Endothelial cell of umbilical vein (primary cell): Measurements from ENCODE around the gene NTN1. TPM values are rescaled to one million over a fixed set of nuclear protein-coding genes. Genes with fewer than 3 reads are reported as not detected.

Source experiments
- BruUV-seq: library from RNA; stranded (reverse); fragments of 400-500 nt; replicated peaks from 2 replicates; lab custom pipeline; 2021; lab: Mats Ljungman, UMichigan
- CTCF ChIA-PET: fragments of 300-600, 350-600 bp; sonication (Branson Sonifier 250); formaldehyde crosslinking; loops from one replicate; lab custom pipeline; 2021; ENCODE audit warnings: antibody characterized with exemption, inconsistent platforms; lab: Charles Lee
- POLR2A ChIA-PET: fragments of 300-600, 350-600 bp; sonication (Branson Sonifier 250); formaldehyde crosslinking; loops from one replicate; lab custom pipeline; 2021; ENCODE audit warnings: antibody characterized with exemption, inconsistent platforms; lab: Charles Lee
- DNase-seq: peaks from one replicate; pipeline ENCODE4 v3.0.0-alpha.2; 2011; ENCODE audit warnings: low read depth, low spot score
- FAIRE-seq: peaks from 2 replicates; lab custom pipeline; 2011; peaks lifted over from hg19 to GRCh38; lab: Jason Lieb, UNC
- H2AFZ ChIP-seq: 2 replicates; pipeline ENCODE4 v1.6.0; 2012; ENCODE audit warnings: low read depth, low read length, control low read depth, inconsistent platforms
- H3K27ac ChIP-seq: 2 replicates; pipeline ENCODE4 v1.5.1; 2011; ENCODE audit warnings: low read depth, mild to moderate bottlenecking, control low read depth, low read length, moderate library complexity; ENCODE audit not compliant: insufficient read depth
- H3K27me3 ChIP-seq, 2 experiments: 2 replicates each; pipeline versions ENCODE4 v1.6.0 to v1.6.1; 2011; ENCODE audit warnings: low read length in 2 of 2, mixed read lengths in 1 of 2; ENCODE audit not compliant: control insufficient read depth in 2 of 2, insufficient read depth in 2 of 2
- H3K36me3 ChIP-seq, 2 experiments: 2 replicates in 1 of 2; 3 replicates in 1 of 2; pipeline ENCODE4 v1.5.1; 2011; ENCODE audit warnings: low read length in 2 of 2, mild to moderate bottlenecking in 1 of 2, moderate library complexity in 1 of 2; ENCODE audit not compliant: control insufficient read depth in 2 of 2, insufficient read depth in 2 of 2; ENCODE audit errors: extremely low read depth in 1 of 2
- H3K4me1 ChIP-seq: 3 replicates; pipeline ENCODE4 v1.5.1; 2011; ENCODE audit warnings: mild to moderate bottlenecking, low read length; ENCODE audit not compliant: control insufficient read depth, insufficient read depth; ENCODE audit errors: extremely low read depth
- H3K4me2 ChIP-seq: 2 replicates; pipeline ENCODE4 v1.6.1; 2011; ENCODE audit warnings: low read length, control low read depth, mixed read lengths; ENCODE audit not compliant: insufficient read depth
- H3K4me3 ChIP-seq, 3 experiments: fragments of 200-600 bp in 1 of 3; sonication (generic), shearing (Covaris generic) in 1 of 3; replicated peaks in 1 of 3; 2 replicates each; pipeline ENCODE4 v1.5.1; 2011 to 2016; ENCODE audit warnings: control low read depth in 3 of 3, low read length in 3 of 3, mild to moderate bottlenecking in 2 of 3, inconsistent platforms in 1 of 3, low read depth in 1 of 3, moderate library complexity in 1 of 3; ENCODE audit not compliant: insufficient read depth in 1 of 3
- H3K79me2 ChIP-seq: 2 replicates; pipeline ENCODE4 v1.6.0; 2012; ENCODE audit warnings: low read length, inconsistent platforms; ENCODE audit not compliant: control insufficient read depth, insufficient read depth
- H3K9ac ChIP-seq: replicated peaks from 2 replicates; pipeline ENCODE3; 2011; ENCODE audit warnings: low read length, control low read depth; ENCODE audit not compliant: insufficient read depth; ENCODE audit errors: extremely low read depth
- H3K9me1 ChIP-seq: replicated peaks from 3 replicates; pipeline ENCODE4 v1.6.0; 2011; ENCODE audit warnings: mild to moderate bottlenecking, low read length; ENCODE audit not compliant: control insufficient read depth, insufficient read depth; ENCODE audit errors: extremely low read depth
- H3K9me3 ChIP-seq: replicated peaks from 2 replicates; pipeline ENCODE4 v1.5.1; 2012; ENCODE audit warnings: low read length, inconsistent platforms; ENCODE audit not compliant: control insufficient read depth, insufficient read depth
- H4K20me1 ChIP-seq: replicated peaks from 2 replicates; pipeline ENCODE3; 2011; ENCODE audit warnings: mild to moderate bottlenecking, low read length; ENCODE audit not compliant: control insufficient read depth, insufficient read depth; ENCODE audit errors: extremely low read depth
- CTCF ChIP-seq, 2 donors: IDR thresholded peaks; 1 replicate in 1 of 2; 2 replicates in 1 of 2; pipeline ENCODE4 v1.5.1; 2011; ENCODE audit warnings: low read length in 2 of 2, mild to moderate bottlenecking in 2 of 2, moderate library complexity in 2 of 2, control low read depth in 1 of 2, inconsistent platforms in 1 of 2, low read depth in 1 of 2; ENCODE audit not compliant: insufficient read depth in 1 of 2; ENCODE audit errors: extremely low read depth in 1 of 2
- EZH2 ChIP-seq: IDR thresholded peaks from 2 replicates; pipeline ENCODE4 v1.6.1; 2012; ENCODE audit warnings: borderline replicate concordance, low read depth, mild to moderate bottlenecking, moderate library complexity, low read length, inconsistent platforms; ENCODE audit not compliant: severe bottlenecking
- FOS ChIP-seq: IDR thresholded peaks from 2 replicates; pipeline ENCODE4 v1.6.1; 2011; ENCODE audit warnings: mild to moderate bottlenecking, low read length, moderate library complexity, borderline replicate concordance; ENCODE audit not compliant: insufficient read depth
- GATA2 ChIP-seq: IDR thresholded peaks from 2 replicates; pipeline ENCODE4 v1.7.0; 2011; ENCODE audit warnings: low read depth, mild to moderate bottlenecking, moderate library complexity, mixed read lengths, low read length; ENCODE audit not compliant: insufficient read length, insufficient read depth
- JUN ChIP-seq: IDR thresholded peaks from 2 replicates; pipeline ENCODE4 v1.6.1; 2011; ENCODE audit warnings: borderline replicate concordance, low read depth; ENCODE audit not compliant: insufficient read length, insufficient read depth
- MAX ChIP-seq: IDR thresholded peaks from 2 replicates; pipeline ENCODE4 v1.6.1; 2011; ENCODE audit not compliant: insufficient read depth, insufficient read length
- MYC ChIP-seq: IDR thresholded peaks from one replicate; pipeline ENCODE4 v1.6.1; 2011; ENCODE audit warnings: mild to moderate bottlenecking, low read depth, low read length
- POLR2A ChIP-seq: IDR thresholded peaks from 2 replicates; pipeline ENCODE4 v1.6.1; 2012; ENCODE audit warnings: low read depth, mild to moderate bottlenecking, control low read depth, low read length
- POLR2AphosphoS5 ChIP-seq: IDR thresholded peaks from 2 replicates; pipeline ENCODE4 v1.6.1; 2012; ENCODE audit warnings: low read depth, mild to moderate bottlenecking, control low read depth, low read length, moderate library complexity; ENCODE audit not compliant: insufficient read depth
- dilution Hi-C: fragments of 300-500 bp; cut with MboI; formaldehyde crosslinking; loops from one replicate; pipeline ENCODE4 v1.15.0; 2019; ENCODE audit warnings: low sequenced_read_pairs; ENCODE audit not compliant: extremely low pct_ligation_motif_present
- intact Hi-C: fragments of 100-400 bp; cut with micrococcal nuclease; formaldehyde crosslinking; loops from one replicate; pipeline ENCODE4 v1.10.0; 2022
- polyA plus RNA-seq, 4 experiments: library from polyadenylated mRNA; depleted of rRNA in 3 of 4; stranded (reverse) in 3 of 4; unstranded in 1 of 4; fragments of >200 nt; gene quantifications; 2 replicates each; pipeline versions ENCODE4 v1.2.1 to v1.2.3, GENCODE V29; 2011 to 2012; ENCODE audit warnings: missing spikeins in 1 of 4
- total RNA-seq: library from RNA; stranded (reverse); gene quantifications from 2 replicates; pipeline ENCODE4 v1.2.3, GENCODE V29; 2021

The NTN1 gene
- total and polyA plus RNA-seq, 2 donors (not counting 3 experiments of a cell fraction or from before 2014, with no cell fraction given) = 0.10 to 0.18 TPM

- Histone ChIP-seq H3K27ac (no peak overlapping the region), H2AFZ (no peak overlapping the region), H3K9me3 (no peaks in the 10 kb centered on the region), H3K36me3 (no peaks in the 10 kb centered on the region), H3K9ac (no peak overlapping the region), H3K4me1 (no peaks in the 10 kb centered on the region), H3K27me3 (no peaks in the 10 kb centered on the region), H4K20me1 (no peaks in the 10 kb centered on the region), H3K4me2 (no peak overlapping the region), H3K4me3 (no peak overlapping the region), H3K79me2 (no peaks in the 10 kb centered on the region), H3K9me1 (no peaks in the 10 kb centered on the region)
- ChIA-PET CTCF (interaction anchor here (1.2 kb wide), 1 partner anchor 9 kb away, joined by 4 read pairs; no protein-coding TSS in a partner anchor), POLR2A (no interaction called here)
- intact Hi-C loops (no loop called here), dilution Hi-C loops (no loop called here)
- TF ChIP-seq POLR2AphosphoS5 (no peak), GATA2 (no peak), MYC (no peak), POLR2A (no peak), EZH2 (no peak), MAX (no peak), JUN (no peak), FOS (no peak), CTCF (IDR thresholded peaks at IDR 0.05; ENCODE audit: extremely low read depth in 1 of 2, insufficient read depth in 1 of 2, low read depth in 1 of 2, low read length in 2 of 2) (no peak)
- no peak for FAIRE-seq
- no TSS peak for BruUV-seq
- DNase-seq = no peak
Observed at GRCh38 chr17:9231449-9232154, 210.3 kb downstream of the NTN1 start.
